ENCODE measurements around the gene EFCAB6. TPM values are rescaled to one million over a fixed set of nuclear protein-coding genes. Genes with fewer than 3 reads are reported as not detected.

The EFCAB6 gene
- total and polyA plus RNA-seq, 2 of the 13 experiments (the other 11 are each of a cell fraction or from before 2014, with no cell fraction given), result not detected

DNA sequence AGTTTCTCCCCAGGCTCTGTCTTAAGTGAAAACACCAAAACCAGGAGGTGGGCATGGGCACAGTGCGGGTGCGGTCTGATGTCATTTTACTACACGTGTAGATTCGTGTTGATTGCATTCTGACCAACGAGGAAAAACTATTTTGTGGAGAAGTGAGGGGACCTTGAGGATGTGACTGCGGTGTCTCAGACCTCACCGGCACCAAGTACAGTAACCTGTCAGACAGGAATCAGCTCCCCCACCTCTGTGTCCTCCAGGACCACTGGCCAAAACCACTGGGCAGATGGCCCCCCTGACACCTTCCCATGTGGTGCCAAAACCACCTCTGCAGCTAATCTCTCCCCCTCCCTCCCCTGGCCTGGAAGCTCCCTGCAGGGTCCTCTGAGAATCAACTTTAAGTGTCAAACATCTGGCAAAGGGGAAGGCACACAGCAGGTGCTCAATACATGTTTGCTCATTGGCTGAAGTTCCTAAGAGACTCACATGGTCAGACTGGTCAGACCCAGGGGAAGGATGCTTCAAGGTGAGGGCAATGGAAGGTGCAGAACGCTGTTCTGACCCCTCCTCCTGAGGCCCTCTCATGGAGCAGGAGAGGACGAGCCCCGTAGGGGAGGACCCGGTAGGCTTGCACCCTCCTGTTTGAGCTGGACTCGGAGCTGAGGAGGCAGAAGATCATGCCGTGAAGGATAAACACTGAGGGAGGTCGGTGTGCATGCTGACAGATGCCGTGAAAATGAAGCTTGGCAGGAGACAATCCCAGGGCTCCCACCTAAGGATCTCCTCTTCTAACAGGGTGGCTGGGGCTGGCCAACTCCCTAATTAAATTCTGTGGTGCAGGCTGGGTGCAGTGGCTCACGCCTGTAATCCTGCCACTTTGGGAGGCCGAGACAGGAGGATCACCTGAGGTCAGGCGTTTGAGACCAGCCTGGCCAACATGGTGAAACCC, 270.4 kb downstream of the EFCAB6 start:
- CTCF ChIA-PET (ENCODE audit: low intra/inter-chr PET ratio, low total read pairs), result no interaction called here

More for the DNA sequence above, 270.4 kb downstream of the EFCAB6 start:
- Histone ChIP-seq H3K4me3 (replicated peaks in 1 of 3; ENCODE audit: insufficient read depth in 1 of 3, low read depth in 2 of 3, low read length in 3 of 3) (no peak overlapping the region), H3K9me3 (ENCODE audit: low read length) (no peaks in the 10 kb centered on the region), H3K36me3 (replicated peaks in 1 of 2; ENCODE audit: control insufficient read depth in 1 of 2, insufficient read depth in 2 of 2, low read length in 2 of 2) (no peaks in the 10 kb centered on the region), H3K4me2 (ENCODE audit: low read depth, low read length) (no peak overlapping the region), H3K27me3 (ENCODE audit: control insufficient read depth in 1 of 2, insufficient read depth in 2 of 2, low read length in 2 of 2) (peaks cover 5 to 32% of the 10 kb centered on the region in 2 experiments; a peak in 4 of 5 replicates), H3K79me2 (ENCODE audit: insufficient read depth, low read length) (no peaks in the 10 kb centered on the region), H3K27ac (ENCODE audit: extremely low read length, insufficient read depth, low read length) (no peak overlapping the region), H3K9ac (ENCODE audit: insufficient read depth, low read depth, low read length) (no peak overlapping the region), H3K4me1 (ENCODE audit: insufficient read depth, low read length) (no peaks in the 10 kb centered on the region), H4K20me1 (ENCODE audit: insufficient read depth, low read length) (no peaks in the 10 kb centered on the region), H2AFZ (ENCODE audit: low read length) (no peak overlapping the region)
- 15% methylated on average over 15 of the region's 18 CpGs for WGBS (ENCODE audit: low lambda C conversion rate)
- intact Hi-C loops (cut with micrococcal nuclease; ENCODE audit: unreplicated experiment), result no loop called here
- no TSS peak for BruUV-seq (replicated peaks)
- POLR2A ChIA-PET, result no interaction called here
- TF ChIP-seq SNAPC5 (CRISPR knock-in tag; IDR thresholded peaks at IDR 0.05; ENCODE audit: borderline replicate concordance) (no peak), NFYC (CRISPR knock-in tag; IDR thresholded peaks at IDR 0.05) (no peak), FOXK1 (CRISPR knock-in tag; IDR thresholded peaks at IDR 0.05; ENCODE audit: borderline replicate concordance, low read depth) (no peak), ATRX (CRISPR knock-in tag; IDR thresholded peaks at IDR 0.05; ENCODE audit: borderline replicate concordance) (no peak), NFIB (CRISPR knock-in tag; IDR thresholded peaks at IDR 0.05; ENCODE audit: borderline replicate concordance) (no peak), ZNF614 (CRISPR knock-in tag; IDR thresholded peaks at IDR 0.05; ENCODE audit: borderline replicate concordance) (no peak), FLYWCH1 (CRISPR knock-in tag; IDR thresholded peaks at IDR 0.05) (no peak), HOXD1 (CRISPR knock-in tag; IDR thresholded peaks at IDR 0.05) (no peak), PRMT3 (CRISPR knock-in tag; IDR thresholded peaks at IDR 0.05; ENCODE audit: borderline replicate concordance, low read depth) (no peak), SMAD1 (CRISPR knock-in tag; IDR thresholded peaks at IDR 0.05; ENCODE audit: borderline replicate concordance, low read depth) (no peak), ZNF546 (CRISPR knock-in tag; conservative IDR thresholded peaks at IDR 0.05) (no peak), EHMT2 (IDR thresholded peaks at IDR 0.05; ENCODE audit: borderline replicate concordance, low read depth, low read length) (no peak), ZNF776 (CRISPR knock-in tag; IDR thresholded peaks at IDR 0.05) (no peak), ZNF674 (CRISPR knock-in tag; IDR thresholded peaks at IDR 0.05; ENCODE audit: low read depth) (no peak), SUZ12 (IDR thresholded peaks at IDR 0.05; ENCODE audit: low read depth, low read length) (no peak), GFI1 (CRISPR knock-in tag; IDR thresholded peaks at IDR 0.05; ENCODE audit: borderline replicate concordance) (no peak), SMYD3 (CRISPR knock-in tag; IDR thresholded peaks at IDR 0.05) (no peak)
- TF ChIP-seq, protein P1, sequence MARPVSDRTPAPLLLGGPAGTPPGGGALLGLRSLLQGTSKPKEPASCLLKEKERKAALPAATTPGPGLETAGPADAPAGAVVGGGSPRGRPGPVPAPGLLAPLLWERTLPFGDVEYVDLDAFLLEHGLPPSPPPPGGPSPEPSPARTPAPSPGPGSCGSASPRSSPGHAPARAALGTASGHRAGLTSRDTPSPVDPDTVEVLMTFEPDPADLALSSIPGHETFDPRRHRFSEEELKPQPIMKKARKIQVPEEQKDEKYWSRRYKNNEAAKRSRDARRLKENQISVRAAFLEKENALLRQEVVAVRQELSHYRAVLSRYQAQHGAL (CRISPR knock-in tag; IDR thresholded peaks at IDR 0.05; ENCODE audit: not compliant biosample characterization), result no peak
- TF ChIP-seq, protein P2, sequence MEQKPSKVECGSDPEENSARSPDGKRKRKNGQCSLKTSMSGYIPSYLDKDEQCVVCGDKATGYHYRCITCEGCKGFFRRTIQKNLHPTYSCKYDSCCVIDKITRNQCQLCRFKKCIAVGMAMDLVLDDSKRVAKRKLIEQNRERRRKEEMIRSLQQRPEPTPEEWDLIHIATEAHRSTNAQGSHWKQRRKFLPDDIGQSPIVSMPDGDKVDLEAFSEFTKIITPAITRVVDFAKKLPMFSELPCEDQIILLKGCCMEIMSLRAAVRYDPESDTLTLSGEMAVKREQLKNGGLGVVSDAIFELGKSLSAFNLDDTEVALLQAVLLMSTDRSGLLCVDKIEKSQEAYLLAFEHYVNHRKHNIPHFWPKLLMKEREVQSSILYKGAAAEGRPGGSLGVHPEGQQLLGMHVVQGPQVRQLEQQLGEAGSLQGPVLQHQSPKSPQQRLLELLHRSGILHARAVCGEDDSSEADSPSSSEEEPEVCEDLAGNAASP (CRISPR knock-in tag; IDR thresholded peaks at IDR 0.05; ENCODE audit: borderline replicate concordance), result no peak
- FAIRE-seq (no peak), ATAC-seq (no peak), DNase-seq (ENCODE audit: low spot score) (no peak)
- in situ Hi-C loops (cut with HindIII; ENCODE audit: extremely low pct_ligation_motif_present, low pct_unique_long_range_greater_than_20kb), result no loop called here

Data from HepG2 (cell line).